GM21529 (cell line): Measurements from ENCODE around the gene PROM2.
"Not testable (repeated sequence)": the region's sequence is repeated elsewhere in the genome, so short reads cannot be mapped to it uniquely, and the experiment has no call there.

Experiments
- ATAC-seq: cut with Tn5 transposase; IDR thresholded peaks from one replicate; pipeline ENCODE4 v1.9.1; 2021; ENCODE audit not compliant: unreplicated experiment

Gene PROM2

GRCh38 chr2:95274291-95275150, at the start of gene PROM2:
PROM2 (plus strand) TSS chr2:95274449; CDS start chr2:95274586, 137 bp downstream.
- ATAC-seq = no peak

GRCh38 chr2:95225658-95226057, 48.6 kb upstream of the PROM2 start:
- ATAC-seq = no peak

- no peak for ATAC-seq
Measured at GRCh38 chr2:95231723-95232122, 42.5 kb upstream of the PROM2 start.

- ATAC-seq = no peak
Measured at GRCh38 chr2:95232232-95232631, 42.0 kb upstream of the PROM2 start.

GRCh38 chr2:95234286-95234785, 39.9 kb upstream of the PROM2 start:
- ATAC-seq = no peak

- no peak for ATAC-seq
Measured at GRCh38 chr2:95234816-95235215, 39.4 kb upstream of the PROM2 start.

- no peak for ATAC-seq
Measured at GRCh38 chr2:95238131-95238530, 36.1 kb upstream of the PROM2 start.

GRCh38 chr2:95240091-95240490, 34.2 kb upstream of the PROM2 start:
- ATAC-seq = no peak

GRCh38 chr2:95240556-95240955, 33.7 kb upstream of the PROM2 start:
- no peak for ATAC-seq

- not testable (repeated sequence) for ATAC-seq
Measured at GRCh38 chr2:95242084-95242483, 32.2 kb upstream of the PROM2 start.

- ATAC-seq = no peak
Measured at GRCh38 chr2:95258271-95258670, 16.0 kb upstream of the PROM2 start.

GRCh38 chr2:95260028-95261023, 13.9 kb upstream of the PROM2 start:
- no peak for ATAC-seq

GRCh38 chr2:95261602-95262001, 12.6 kb upstream of the PROM2 start:
- ATAC-seq = no peak

GRCh38 chr2:95262896-95263542, 11.2 kb upstream of the PROM2 start:
- no peak for ATAC-seq

GRCh38 chr2:95264624-95265023, 9.6 kb upstream of the PROM2 start:
- no peak for ATAC-seq

GRCh38 chr2:95265182-95265581, 9.1 kb upstream of the PROM2 start:
- ATAC-seq = no peak

GRCh38 chr2:95266781-95267430, 7.3 kb upstream of the PROM2 start:
- no peak for ATAC-seq

GRCh38 chr2:95267458-95268210, 6.6 kb upstream of the PROM2 start:
- ATAC-seq = no peak

- no peak for ATAC-seq
Measured at GRCh38 chr2:95268211-95269035, 5.8 kb upstream of the PROM2 start.
